Measurements from ENCODE around the gene CORO2B.

The CORO2B gene

GRCh38 chr15:68683026-68683425, 104.2 kb downstream of the CORO2B start:
- H3K27me3 ChIP-seq (replicated peaks): no peaks in the 10 kb centered on the region
- no peak overlapping the region for H3K4me3 ChIP-seq (ENCODE audit: low read depth, low read length)
- no peaks in the 10 kb centered on the region for H3K36me3 ChIP-seq (replicated peaks)
- TF ChIP-seq CTCF (IDR thresholded peaks at IDR 0.05; ENCODE audit: low read depth, low read length, missing control alignments): no peak
- in situ Hi-C loops (cut with HindIII; ENCODE audit: low pct_ligation_motif_present, low sequenced_read_pairs): no loop called here
- DNase-seq: no peak
- H3K27ac ChIP-seq: no peak overlapping the region

GRCh38 chr15:68683551-68683950, 104.8 kb downstream of the CORO2B start:
- TF ChIP-seq CTCF (IDR thresholded peaks at IDR 0.05; ENCODE audit: low read depth, low read length, missing control alignments): no peak
- H3K36me3 ChIP-seq (replicated peaks): no peaks in the 10 kb centered on the region
- in situ Hi-C loops (cut with HindIII; ENCODE audit: low pct_ligation_motif_present, low sequenced_read_pairs): no loop called here
- no peak for DNase-seq
- no peak overlapping the region for H3K4me3 ChIP-seq (ENCODE audit: low read depth, low read length)
- no peak overlapping the region for H3K27ac ChIP-seq
- no peaks in the 10 kb centered on the region for H3K27me3 ChIP-seq (replicated peaks)

- Histone ChIP-seq H3K4me3 (ENCODE audit: low read depth, low read length) (no peak overlapping the region), H3K27ac (no peak overlapping the region), H3K36me3 (replicated peaks) (no peaks in the 10 kb centered on the region), H3K27me3 (replicated peaks) (no peaks in the 10 kb centered on the region)
- DNase-seq: no peak
- in situ Hi-C loops (cut with HindIII; ENCODE audit: low pct_ligation_motif_present, low sequenced_read_pairs): no loop called here
- TF ChIP-seq CTCF (IDR thresholded peaks at IDR 0.05; ENCODE audit: low read depth, low read length, missing control alignments): no peak
Observed at GRCh38 chr15:68684476-68684875, 105.7 kb downstream of the CORO2B start.

- in situ Hi-C loops (cut with HindIII; ENCODE audit: low pct_ligation_motif_present, low sequenced_read_pairs): no loop called here
- Histone ChIP-seq H3K27me3 (replicated peaks) (no peaks in the 10 kb centered on the region), H3K36me3 (replicated peaks) (no peaks in the 10 kb centered on the region), H3K4me3 (ENCODE audit: low read depth, low read length) (no peak overlapping the region), H3K27ac (no peak overlapping the region)
- no peak for TF ChIP-seq CTCF (IDR thresholded peaks at IDR 0.05; ENCODE audit: low read depth, low read length, missing control alignments)
- DNase-seq: no peak
Observed at GRCh38 chr15:68687136-68687735, 108.4 kb downstream of the CORO2B start.

GRCh38 chr15:68691705-68692104, 112.9 kb downstream of the CORO2B start:
- in situ Hi-C loops (cut with HindIII; ENCODE audit: low pct_ligation_motif_present, low sequenced_read_pairs): no loop called here
- H3K27ac ChIP-seq: no peak overlapping the region
- H3K4me3 ChIP-seq (ENCODE audit: low read depth, low read length): no peak overlapping the region
- TF ChIP-seq CTCF (IDR thresholded peaks at IDR 0.05; ENCODE audit: low read depth, low read length, missing control alignments): no peak
- H3K36me3 ChIP-seq (replicated peaks): no peaks in the 10 kb centered on the region
- H3K27me3 ChIP-seq (replicated peaks): no peaks in the 10 kb centered on the region
- DNase-seq: no peak

- Histone ChIP-seq H3K36me3 (replicated peaks) (no peaks in the 10 kb centered on the region), H3K27ac (no peak overlapping the region), H3K4me3 (ENCODE audit: low read depth, low read length) (no peak overlapping the region), H3K27me3 (replicated peaks) (no peaks in the 10 kb centered on the region)
- TF ChIP-seq CTCF (IDR thresholded peaks at IDR 0.05; ENCODE audit: low read depth, low read length, missing control alignments): no peak
- in situ Hi-C loops (cut with HindIII; ENCODE audit: low pct_ligation_motif_present, low sequenced_read_pairs): no loop called here
- no peak for DNase-seq
Observed at GRCh38 chr15:68693071-68693470, 114.3 kb downstream of the CORO2B start.
